ENCODE data around the gene USP44. TPM values are rescaled to one million over a fixed set of nuclear protein-coding genes. Genes with fewer than 3 reads are reported as not detected.

USP44 gene
- total and polyA plus RNA-seq, 2 donors (not counting 3 experiments of a cell fraction or from before 2014, with no cell fraction given) = 0.91 to 3.1 TPM

DNA sequence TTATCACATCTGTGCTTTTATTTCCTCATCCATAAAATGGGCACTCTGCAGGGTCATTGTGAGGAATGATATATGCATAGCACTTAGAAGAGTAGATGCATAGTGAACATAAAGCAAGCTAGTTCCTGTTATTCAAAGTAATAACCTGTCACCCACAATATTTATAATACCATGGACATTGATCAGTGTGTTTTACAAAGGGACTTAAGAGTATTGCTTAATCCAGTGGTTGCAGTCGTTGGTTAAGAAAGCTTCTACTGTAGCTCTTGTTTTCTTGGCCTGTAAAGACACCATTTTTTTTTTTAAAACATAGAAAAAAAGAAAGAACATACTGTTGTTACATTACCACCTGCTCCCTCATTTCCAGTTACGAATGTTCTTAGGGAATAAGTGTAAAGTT, 64.3 kb downstream of the USP44 start:
- DNase-seq (ENCODE audit: low read depth, low spot score) (no peak), FAIRE-seq (no peak)
- TF ChIP-seq EZH2 (IDR thresholded peaks at IDR 0.05; ENCODE audit: borderline replicate concordance, low read depth, low read length, severe bottlenecking) (no peak), POLR2AphosphoS5 (IDR thresholded peaks at IDR 0.05; ENCODE audit: insufficient read depth, low read depth, low read length) (no peak), FOS (IDR thresholded peaks at IDR 0.05; ENCODE audit: borderline replicate concordance, insufficient read depth, low read length) (no peak), JUN (IDR thresholded peaks at IDR 0.05; ENCODE audit: borderline replicate concordance, insufficient read depth, insufficient read length, low read depth) (no peak), GATA2 (IDR thresholded peaks at IDR 0.05; ENCODE audit: insufficient read depth, insufficient read length, low read depth, low read length) (no peak), MYC (IDR thresholded peaks at IDR 0.05; ENCODE audit: low read depth, low read length) (no peak), POLR2A (IDR thresholded peaks at IDR 0.05; ENCODE audit: low read depth, low read length) (no peak)
- TF ChIP-seq, protein P1, sequence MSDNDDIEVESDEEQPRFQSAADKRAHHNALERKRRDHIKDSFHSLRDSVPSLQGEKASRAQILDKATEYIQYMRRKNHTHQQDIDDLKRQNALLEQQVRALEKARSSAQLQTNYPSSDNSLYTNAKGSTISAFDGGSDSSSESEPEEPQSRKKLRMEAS (IDR thresholded peaks at IDR 0.05; ENCODE audit: insufficient read depth, insufficient read length) = no peak
- TF ChIP-seq, protein P2, sequence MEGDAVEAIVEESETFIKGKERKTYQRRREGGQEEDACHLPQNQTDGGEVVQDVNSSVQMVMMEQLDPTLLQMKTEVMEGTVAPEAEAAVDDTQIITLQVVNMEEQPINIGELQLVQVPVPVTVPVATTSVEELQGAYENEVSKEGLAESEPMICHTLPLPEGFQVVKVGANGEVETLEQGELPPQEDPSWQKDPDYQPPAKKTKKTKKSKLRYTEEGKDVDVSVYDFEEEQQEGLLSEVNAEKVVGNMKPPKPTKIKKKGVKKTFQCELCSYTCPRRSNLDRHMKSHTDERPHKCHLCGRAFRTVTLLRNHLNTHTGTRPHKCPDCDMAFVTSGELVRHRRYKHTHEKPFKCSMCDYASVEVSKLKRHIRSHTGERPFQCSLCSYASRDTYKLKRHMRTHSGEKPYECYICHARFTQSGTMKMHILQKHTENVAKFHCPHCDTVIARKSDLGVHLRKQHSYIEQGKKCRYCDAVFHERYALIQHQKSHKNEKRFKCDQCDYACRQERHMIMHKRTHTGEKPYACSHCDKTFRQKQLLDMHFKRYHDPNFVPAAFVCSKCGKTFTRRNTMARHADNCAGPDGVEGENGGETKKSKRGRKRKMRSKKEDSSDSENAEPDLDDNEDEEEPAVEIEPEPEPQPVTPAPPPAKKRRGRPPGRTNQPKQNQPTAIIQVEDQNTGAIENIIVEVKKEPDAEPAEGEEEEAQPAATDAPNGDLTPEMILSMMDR (IDR thresholded peaks at IDR 0.05; ENCODE audit: extremely low read depth in 1 of 2, insufficient read depth in 1 of 2, low read depth in 1 of 2, low read length in 2 of 2) = no peak
- Histone ChIP-seq H2AFZ (ENCODE audit: low read depth, low read length) (no peak overlapping the region), H3K27me3 (ENCODE audit: control insufficient read depth in 2 of 2, insufficient read depth in 2 of 2, low read length in 2 of 2) (no peaks in the 10 kb centered on the region), H3K79me2 (ENCODE audit: control insufficient read depth, insufficient read depth, low read length) (peaks cover 31% of the 10 kb centered on the region), H3K27ac (ENCODE audit: insufficient read depth, low read depth, low read length) (no peak overlapping the region), H3K4me2 (ENCODE audit: insufficient read depth, low read length) (no peak overlapping the region), H3K4me1 (ENCODE audit: control insufficient read depth, extremely low read depth, insufficient read depth, low read length) (peaks cover 4% of the 10 kb centered on the region), H3K9me1 (replicated peaks; ENCODE audit: control insufficient read depth, extremely low read depth, insufficient read depth, low read length) (no peaks in the 10 kb centered on the region), H3K4me3 (replicated peaks in 1 of 3; ENCODE audit: insufficient read depth in 1 of 3, low read depth in 1 of 3, low read length in 3 of 3) (no peak overlapping the region), H3K9ac (replicated peaks; ENCODE audit: extremely low read depth, insufficient read depth, low read length) (no peak overlapping the region), H4K20me1 (replicated peaks; ENCODE audit: control insufficient read depth, extremely low read depth, insufficient read depth, low read length) (peaks cover 5% of the 10 kb centered on the region), H3K36me3 (ENCODE audit: control insufficient read depth in 2 of 2, extremely low read depth in 1 of 2, insufficient read depth in 2 of 2, low read length in 2 of 2) (peaks cover 6 to 7% of the 10 kb centered on the region in 2 experiments), H3K9me3 (replicated peaks; ENCODE audit: control insufficient read depth, insufficient read depth, low read length) (no peaks in the 10 kb centered on the region)
- ChIA-PET CTCF (no interaction called here), POLR2A (no interaction called here)
- intact Hi-C loops (cut with micrococcal nuclease) (no loop called here), dilution Hi-C loops (cut with MboI; ENCODE audit: extremely low pct_ligation_motif_present, low sequenced_read_pairs) (no loop called here)
- BruUV-seq (replicated peaks) = no TSS peak

All from endothelial cell of umbilical vein (primary cell).